Measurements from ENCODE around the gene WFIKKN1.
A peak's percentile ranks its signal among the peaks of the same experiment; 100 is the strongest.

DNA sequence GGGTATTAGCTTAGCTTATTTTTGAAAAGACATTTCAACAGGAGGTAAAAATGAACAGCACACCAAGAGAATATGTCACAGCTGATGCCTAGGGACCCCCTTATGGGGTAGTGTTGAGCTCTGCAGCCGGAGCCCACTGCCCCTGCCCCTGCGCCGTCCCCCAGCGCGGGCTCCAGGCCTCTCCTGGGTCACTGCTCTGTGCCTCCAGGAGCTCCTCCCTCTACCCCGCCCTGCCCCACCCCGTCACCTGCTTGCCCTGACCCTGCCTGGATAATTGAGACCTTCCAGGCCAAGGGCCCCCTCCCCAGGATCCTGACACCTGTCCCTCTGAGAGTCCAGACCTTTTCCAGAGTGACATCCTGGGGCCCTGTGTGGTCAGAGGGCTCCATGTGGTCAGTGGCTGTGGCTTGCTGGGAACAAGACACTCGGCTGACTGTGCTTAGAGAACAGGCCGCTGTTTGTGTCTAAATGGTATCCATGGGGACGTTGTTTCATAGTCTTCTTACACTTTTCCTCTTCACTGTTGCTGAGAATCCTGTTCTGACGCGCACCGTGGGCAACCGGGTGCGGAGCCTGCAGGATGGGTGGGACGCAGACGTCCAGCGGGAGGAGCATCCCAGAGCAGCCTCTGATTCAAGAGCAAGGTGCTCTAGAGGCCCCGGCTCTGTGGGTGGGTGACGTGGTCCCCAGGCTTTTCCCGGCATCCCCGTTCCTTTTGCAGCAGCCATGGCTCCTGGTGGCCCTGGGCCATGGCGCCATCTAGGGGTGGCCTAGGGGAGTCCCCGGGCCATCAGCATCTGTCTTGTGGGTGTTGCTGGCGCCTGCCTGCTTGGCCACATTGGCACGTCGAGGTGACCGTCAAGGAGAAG lies 20.0 kb upstream of the WFIKKN1 start:
- TF ChIP-seq, protein P1, sequence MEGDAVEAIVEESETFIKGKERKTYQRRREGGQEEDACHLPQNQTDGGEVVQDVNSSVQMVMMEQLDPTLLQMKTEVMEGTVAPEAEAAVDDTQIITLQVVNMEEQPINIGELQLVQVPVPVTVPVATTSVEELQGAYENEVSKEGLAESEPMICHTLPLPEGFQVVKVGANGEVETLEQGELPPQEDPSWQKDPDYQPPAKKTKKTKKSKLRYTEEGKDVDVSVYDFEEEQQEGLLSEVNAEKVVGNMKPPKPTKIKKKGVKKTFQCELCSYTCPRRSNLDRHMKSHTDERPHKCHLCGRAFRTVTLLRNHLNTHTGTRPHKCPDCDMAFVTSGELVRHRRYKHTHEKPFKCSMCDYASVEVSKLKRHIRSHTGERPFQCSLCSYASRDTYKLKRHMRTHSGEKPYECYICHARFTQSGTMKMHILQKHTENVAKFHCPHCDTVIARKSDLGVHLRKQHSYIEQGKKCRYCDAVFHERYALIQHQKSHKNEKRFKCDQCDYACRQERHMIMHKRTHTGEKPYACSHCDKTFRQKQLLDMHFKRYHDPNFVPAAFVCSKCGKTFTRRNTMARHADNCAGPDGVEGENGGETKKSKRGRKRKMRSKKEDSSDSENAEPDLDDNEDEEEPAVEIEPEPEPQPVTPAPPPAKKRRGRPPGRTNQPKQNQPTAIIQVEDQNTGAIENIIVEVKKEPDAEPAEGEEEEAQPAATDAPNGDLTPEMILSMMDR (conservative IDR thresholded peaks at IDR 0.05; ENCODE audit: low read depth, low read length), result peak; percentile 57
- TF ChIP-seq EZH2 (IDR thresholded peaks at IDR 0.05; ENCODE audit: low read length, unreplicated experiment) (no peak), EZH2phosphoT487 (IDR thresholded peaks at IDR 0.05; ENCODE audit: borderline replicate concordance, low read length) (no peak)
